Trophoblast cell (in vitro differentiated cells and primary cell): ENCODE results near the gene SNX32.

ENCODE experiments used
- DNase-seq, 2 donors: peaks; one replicate each; pipeline ENCODE4 v3.0.0-alpha.2; 2016
- H2AFZ ChIP-seq: 2 replicates; pipeline ENCODE4 v1.6.1; 2013; ENCODE audit warnings: low read length, moderate library complexity, mild to moderate bottlenecking; ENCODE audit not compliant: insufficient read depth, poor library complexity
- H2AK5ac ChIP-seq: 2 replicates; pipeline ENCODE4 v1.6.1; 2013; ENCODE audit warnings: mild to moderate bottlenecking, low read length
- H2BK120ac ChIP-seq: 2 replicates; pipeline ENCODE4 v1.6.1; 2013; ENCODE audit warnings: low read length, mild to moderate bottlenecking, moderate library complexity; ENCODE audit not compliant: insufficient read depth, poor library complexity
- H2BK12ac ChIP-seq: 2 replicates; pipeline ENCODE4 v1.6.1; 2013; ENCODE audit warnings: mild to moderate bottlenecking, low read length, moderate library complexity
- H2BK5ac ChIP-seq: 2 replicates; pipeline ENCODE4 v1.6.1; 2013; ENCODE audit warnings: low read length, low read depth, moderate library complexity, mild to moderate bottlenecking; ENCODE audit not compliant: poor library complexity
- H3K14ac ChIP-seq: 2 replicates; pipeline ENCODE4 v1.6.1; 2013; ENCODE audit warnings: mild to moderate bottlenecking, low read length
- H3K18ac ChIP-seq: 2 replicates; pipeline ENCODE4 v1.6.1; 2013; ENCODE audit warnings: mild to moderate bottlenecking, low read length
- H3K23ac ChIP-seq: 2 replicates; pipeline ENCODE4 v1.6.1; 2013; ENCODE audit warnings: low read length
- H3K27ac ChIP-seq: 2 replicates; pipeline ENCODE4 v1.5.1; 2013; ENCODE audit warnings: low read depth, mild to moderate bottlenecking, inconsistent platforms, low read length, moderate library complexity
- H3K27me3 ChIP-seq: 2 replicates; pipeline ENCODE4 v1.6.1; 2013; ENCODE audit warnings: inconsistent platforms, mild to moderate bottlenecking, low read length, moderate library complexity; ENCODE audit not compliant: insufficient read depth
- H3K36me3 ChIP-seq, 2 experiments: 1 replicate in 1 of 2; 2 replicates in 1 of 2; pipeline ENCODE4 v1.6.1; 2013; ENCODE audit warnings: low read length in 2 of 2, mild to moderate bottlenecking in 2 of 2, moderate library complexity in 1 of 2; ENCODE audit not compliant: insufficient read depth in 2 of 2, control insufficient read depth in 1 of 2
- H3K4ac ChIP-seq: 2 replicates; pipeline ENCODE4 v1.6.1; 2013; ENCODE audit warnings: low read depth, mild to moderate bottlenecking, low read length, moderate library complexity
- H3K4me1 ChIP-seq, 2 experiments: 1 replicate in 1 of 2; 2 replicates in 1 of 2; pipeline ENCODE4 v1.6.1; 2013; ENCODE audit warnings: low read length in 2 of 2, mild to moderate bottlenecking in 2 of 2, moderate library complexity in 1 of 2; ENCODE audit not compliant: insufficient read depth in 2 of 2, control insufficient read depth in 1 of 2
- H3K4me2 ChIP-seq: 2 replicates; pipeline ENCODE4 v1.6.1; 2013; ENCODE audit warnings: inconsistent platforms, mild to moderate bottlenecking, low read length, moderate library complexity
- H3K4me3 ChIP-seq: 2 replicates; pipeline ENCODE4 v1.5.1; 2013; ENCODE audit warnings: mild to moderate bottlenecking, low read depth, low read length, inconsistent platforms
- H3K79me1 ChIP-seq: one replicate; pipeline ENCODE4 v1.6.1; 2013; ENCODE audit warnings: low read length
- H3K79me2 ChIP-seq: 2 replicates; pipeline ENCODE4 v1.6.1; 2013; ENCODE audit warnings: low read length, mild to moderate bottlenecking; ENCODE audit not compliant: control insufficient read depth, insufficient read depth, poor library complexity
- H3K9ac ChIP-seq: 2 replicates; pipeline ENCODE4 v1.6.1; 2013; ENCODE audit warnings: mild to moderate bottlenecking, low read length
- H3K9me3 ChIP-seq: 2 replicates; pipeline ENCODE4 v1.6.1; 2013; ENCODE audit warnings: low read depth, mild to moderate bottlenecking, control low read depth, inconsistent platforms, low read length; ENCODE audit not compliant: insufficient read depth
- H4K12ac ChIP-seq: 2 replicates; pipeline ENCODE4 v1.6.1; 2013; ENCODE audit warnings: low read depth, mild to moderate bottlenecking, low read length, moderate library complexity
- H4K8ac ChIP-seq: 2 replicates; pipeline ENCODE4 v1.6.1; 2013; ENCODE audit warnings: low read depth, mild to moderate bottlenecking, low read length, moderate library complexity
- H4K91ac ChIP-seq: one replicate; pipeline ENCODE4 v1.6.1; 2013; ENCODE audit warnings: low read depth, mild to moderate bottlenecking, low read length, moderate library complexity
- WGBS: extraction: QIAGEN DNeasy Blood & Tissue Kit; methylation state at CpG from one replicate; pipeline ENCODE4 v1.1.7; 2013; ENCODE audit warnings: missing lambda C conversion rate; ENCODE audit not compliant: insufficient read length, insufficient coverage; ENCODE audit errors: extremely low coverage; 5-methylcytosine and 5-hydroxymethylcytosine counted together

The SNX32 gene

DNA sequence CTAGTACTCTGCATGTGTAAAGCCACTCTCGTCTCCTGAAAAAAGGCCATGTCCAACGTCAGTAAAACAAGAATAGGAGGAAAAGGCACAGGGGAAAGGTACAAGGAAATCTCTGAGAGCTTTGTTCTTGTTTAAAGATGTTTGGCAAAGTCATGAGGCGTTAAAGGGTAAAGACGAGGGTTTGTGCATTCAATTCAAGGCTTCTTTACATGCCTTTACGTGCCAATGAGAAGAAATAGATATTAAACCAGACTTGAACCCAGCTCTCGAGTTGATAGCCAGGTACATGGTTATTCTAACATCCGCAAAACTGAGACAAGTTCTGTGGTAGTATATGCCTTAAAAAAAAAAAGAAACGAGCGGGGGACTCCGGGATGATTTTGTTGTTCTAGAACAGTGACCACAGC lies 24.9 kb downstream of the SNX32 start:
- Histone ChIP-seq H3K79me2 (peaks cover 35% of the 10 kb centered on the region), H2BK5ac (peak overlapping the region; percentile 71), H3K18ac (no peak overlapping the region), H3K27ac (peak overlapping the region; percentile 77), H4K8ac (peak overlapping the region; percentile 7), H4K91ac (peak overlapping the region; percentile 33), H3K27me3 (no peaks in the 10 kb centered on the region), H3K23ac (no peak overlapping the region), H4K12ac (no peak overlapping the region), H3K79me1 (peaks cover 30% of the 10 kb centered on the region), H2AFZ (peak overlapping the region; percentile 32), H2BK12ac (no peak overlapping the region), H3K9me3 (peaks cover 2% of the 10 kb centered on the region), H3K4me1 (peaks cover 17 to 18% of the 10 kb centered on the region in 2 experiments), H3K36me3 (peaks cover 52 to 53% of the 10 kb centered on the region in 2 experiments), H3K4me2 (peak overlapping the region; percentile 87), H3K4ac (no peak overlapping the region), H3K9ac (peak overlapping the region; percentile 89), H3K14ac (peak overlapping the region; percentile 25), H3K4me3 (peak overlapping the region; percentile 51), H2AK5ac (no peak overlapping the region), H2BK120ac (peak overlapping the region; percentile 3)
- WGBS, result no CpG with 5 or more reads among the region's 10 CpGs
- DNase-seq, result peak in 1 of 2 donors; percentile 48

GRCh38 chr11:65859095-65859811 lies 25.5 kb downstream of the SNX32 start:
- no peaks in the 10 kb centered on the region for H3K27me3 ChIP-seq
- H3K18ac ChIP-seq, result peak overlapping the region; percentile 83
- peak overlapping the region; percentile 91 for H2BK120ac ChIP-seq
- peak; percentile 98 to 99 for DNase-seq
- H3K27ac ChIP-seq, result peak overlapping the region; percentile 95
- H2BK5ac ChIP-seq, result peak overlapping the region; percentile 90
- no peak overlapping the region for H3K23ac ChIP-seq
- WGBS, result no CpG with 5 or more reads among the region's 46 CpGs
- peaks cover 35% of the 10 kb centered on the region for H3K79me2 ChIP-seq
- H2AK5ac ChIP-seq, result peak overlapping the region; percentile 88
- peak overlapping the region; percentile 97 for H4K91ac ChIP-seq
- peak overlapping the region; percentile 89 for H3K9ac ChIP-seq
- H2AFZ ChIP-seq, result peak overlapping the region; percentile 70
- peak overlapping the region; percentile 94 for H3K14ac ChIP-seq
- H3K4me1 ChIP-seq, result peaks cover 17 to 18% of the 10 kb centered on the region in 2 experiments
- peak overlapping the region; percentile 29 for H2BK12ac ChIP-seq
- peaks cover 2% of the 10 kb centered on the region for H3K9me3 ChIP-seq
- H3K79me1 ChIP-seq, result peaks cover 30% of the 10 kb centered on the region
- H3K36me3 ChIP-seq, result peaks cover 52 to 53% of the 10 kb centered on the region in 2 experiments
- peak overlapping the region; percentile 95 for H4K8ac ChIP-seq
- H3K4me2 ChIP-seq, result peak overlapping the region; percentile 87
- no peak overlapping the region for H3K4ac ChIP-seq
- peak overlapping the region; percentile 93 for H3K4me3 ChIP-seq
- peak overlapping the region; percentile 88 for H4K12ac ChIP-seq

DNA sequence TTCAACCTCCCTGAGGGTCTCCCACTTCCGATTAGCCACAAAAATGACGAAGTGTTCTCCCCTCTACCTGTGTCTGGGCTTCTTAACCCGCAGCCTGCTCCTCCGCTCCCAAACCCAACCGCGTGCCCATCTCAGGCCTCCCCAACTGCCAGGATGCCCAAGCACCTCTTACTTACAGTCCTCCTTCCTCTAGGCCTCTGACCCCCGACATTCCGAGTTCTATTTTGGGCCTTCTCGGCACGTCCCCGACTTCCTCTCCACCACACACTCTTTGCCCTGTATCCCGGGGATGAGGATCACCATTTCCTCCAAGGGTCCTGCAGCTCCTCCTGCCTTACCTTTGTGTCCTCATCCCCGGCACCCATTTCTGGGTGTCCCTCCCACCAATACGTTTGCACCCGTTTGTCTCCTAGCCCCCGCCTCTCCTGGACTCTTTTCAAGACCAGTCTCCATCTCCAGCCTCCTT lies 26.1 kb downstream of the SNX32 start:
- Histone ChIP-seq H2AK5ac (peak overlapping the region; percentile 88), H3K36me3 (peaks cover 52 to 53% of the 10 kb centered on the region in 2 experiments), H2AFZ (peak overlapping the region; percentile 70), H3K9me3 (no peaks in the 10 kb centered on the region), H3K79me1 (peaks cover 30% of the 10 kb centered on the region), H3K23ac (no peak overlapping the region), H2BK5ac (peak overlapping the region; percentile 90), H3K4me2 (peak overlapping the region; percentile 83), H3K4me1 (peaks cover 17 to 18% of the 10 kb centered on the region in 2 experiments), H3K4ac (peak overlapping the region; percentile 70), H4K91ac (peak overlapping the region; percentile 97), H3K27ac (peak overlapping the region; percentile 95), H3K14ac (peak overlapping the region; percentile 94), H4K12ac (peak overlapping the region; percentile 88), H3K18ac (peak overlapping the region; percentile 83), H3K79me2 (peaks cover 35% of the 10 kb centered on the region), H3K4me3 (peak overlapping the region; percentile 93), H2BK120ac (peak overlapping the region; percentile 91), H4K8ac (peak overlapping the region; percentile 95), H3K27me3 (no peaks in the 10 kb centered on the region), H2BK12ac (peak overlapping the region; percentile 29), H3K9ac (peak overlapping the region; percentile 57)
- no CpG with 5 or more reads among the region's 16 CpGs for WGBS
- no peak for DNase-seq

- peak within 1 kb of the TSS; percentile 88 for H4K12ac ChIP-seq
- peak within 1 kb of the TSS; percentile 91 for H2BK120ac ChIP-seq
- H3K4me2 ChIP-seq, result peak within 1 kb of the TSS; percentile 87
- peak within 1 kb of the TSS; percentile 93 for H3K4me3 ChIP-seq
- H3K79me1 ChIP-seq, result peaks cover 30% of the 10 kb centered on the region
- H3K4ac ChIP-seq, result peak within 1 kb of the TSS; percentile 90
- H3K79me2 ChIP-seq, result peaks cover 35% of the 10 kb centered on the region
- H3K9me3 ChIP-seq, result no peaks in the 10 kb centered on the region
- peak within 1 kb of the TSS; percentile 95 for H3K27ac ChIP-seq
- peak within 1 kb of the TSS; percentile 84 for H3K18ac ChIP-seq
- peaks cover 17 to 18% of the 10 kb centered on the region in 2 experiments for H3K4me1 ChIP-seq
- H3K23ac ChIP-seq, result no peak within 1 kb of the TSS
- H3K27me3 ChIP-seq, result no peaks in the 10 kb centered on the region
- H3K9ac ChIP-seq, result peak within 1 kb of the TSS; percentile 95
- peak within 1 kb of the TSS; percentile 70 for H2AFZ ChIP-seq
- WGBS, result no CpG with 5 or more reads among the region's 78 CpGs
- H2BK12ac ChIP-seq, result peak within 1 kb of the TSS; percentile 29
- H2AK5ac ChIP-seq, result peak within 1 kb of the TSS; percentile 91
- H3K14ac ChIP-seq, result peak within 1 kb of the TSS; percentile 94
- H4K91ac ChIP-seq, result peak within 1 kb of the TSS; percentile 97
- H2BK5ac ChIP-seq, result peak within 1 kb of the TSS; percentile 90
- peak within 1 kb of the TSS; percentile 95 for H4K8ac ChIP-seq
- peaks cover 52 to 53% of the 10 kb centered on the region in 2 experiments for H3K36me3 ChIP-seq
- DNase-seq, result peak; percentile 93 to 97
Observed at GRCh38 chr11:65860278-65861164, 26.8 kb downstream of the SNX32 start, which contains the start of gene MUS81. TSS of gene MUS81 (plus strand) at chr11:65860433. CDS start at chr11:65860754, 321 bp downstream.
